PC-3 (cell line): ENCODE results near the gene KCNT1.

Experiments
- CTCF ChIP-seq: fragments of 300-600 bp; sonication (generic); conservative IDR thresholded peaks from 2 replicates; pipeline ENCODE4 v1.5.1; 2017; ENCODE audit warnings: antibody characterized with exemption, low read depth, mild to moderate bottlenecking, low read length
- EZH2 ChIP-seq: fragments of 300-600 bp; sonication (generic); IDR thresholded peaks from one replicate; pipeline ENCODE4 v1.6.1; 2017; ENCODE audit warnings: antibody characterized with exemption, mild to moderate bottlenecking, low read length; ENCODE audit not compliant: unreplicated experiment

- no peak for TF ChIP-seq CTCF
- TF ChIP-seq EZH2: no peak
Observed at GRCh38 chr9:135790850-135791249, 88.9 kb downstream of the KCNT1 start.
